NB4 (cell line): ENCODE measurements around the gene RC3H2.
"Not testable (repeated sequence)": the region's sequence is repeated elsewhere in the genome, so short reads cannot be mapped to it uniquely, and the experiment has no call there.

ENCODE experiments used
- DNase-seq: peaks from one replicate; pipeline ENCODE4 v3.0.0; 2010; ENCODE audit warnings: low read depth
- H3K4me3 ChIP-seq: one replicate; pipeline ENCODE4 v1.5.1; 2011; ENCODE audit warnings: mild to moderate bottlenecking, low read depth, low read length, moderate library complexity
- CTCF ChIP-seq: IDR thresholded peaks from one replicate; pipeline ENCODE4 v1.5.1; 2012; ENCODE audit warnings: low read depth, low read length
- MYC ChIP-seq: IDR thresholded peaks from 2 replicates; pipeline ENCODE4 v1.6.1; 2011; ENCODE audit warnings: low read depth, low read length
- POLR2A ChIP-seq: IDR thresholded peaks from 2 replicates; pipeline ENCODE4 v1.6.1; 2011; ENCODE audit warnings: mild to moderate bottlenecking; ENCODE audit not compliant: insufficient read length; ENCODE audit errors: extremely low read depth
- TF ChIP-seq, protein P1 (sequence below): IDR thresholded peaks from 2 replicates; pipeline ENCODE4 v1.6.1; 2011; ENCODE audit warnings: low read depth, low read length

Gene RC3H2

DNA sequence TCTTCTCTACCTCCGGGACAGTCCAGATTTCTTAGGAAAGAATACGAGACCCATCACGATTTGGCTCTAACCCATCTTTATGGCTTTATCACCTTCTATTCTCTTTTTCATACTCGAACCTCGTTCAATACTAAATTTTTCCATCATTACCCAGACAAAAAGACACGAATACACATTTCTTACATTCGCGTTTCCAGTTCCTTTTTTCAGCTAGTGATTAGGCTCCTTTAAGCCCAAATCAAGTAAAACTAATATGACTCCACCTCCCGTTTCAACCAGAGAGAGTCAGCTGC is 7.5 kb upstream of the RC3H2 start:
- no peak for DNase-seq
- peak overlapping the region; percentile 93 for H3K4me3 ChIP-seq
- TF ChIP-seq, protein P1, sequence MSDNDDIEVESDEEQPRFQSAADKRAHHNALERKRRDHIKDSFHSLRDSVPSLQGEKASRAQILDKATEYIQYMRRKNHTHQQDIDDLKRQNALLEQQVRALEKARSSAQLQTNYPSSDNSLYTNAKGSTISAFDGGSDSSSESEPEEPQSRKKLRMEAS: no peak
- TF ChIP-seq POLR2A: no peak
- no peak for TF ChIP-seq MYC
- no peak for TF ChIP-seq CTCF

GRCh38 chr9:122906122-122906521 is 963 bp upstream of the RC3H2 start:
- not testable (repeated sequence) for DNase-seq
- H3K4me3 ChIP-seq: peak overlapping the region; percentile 89

DNA sequence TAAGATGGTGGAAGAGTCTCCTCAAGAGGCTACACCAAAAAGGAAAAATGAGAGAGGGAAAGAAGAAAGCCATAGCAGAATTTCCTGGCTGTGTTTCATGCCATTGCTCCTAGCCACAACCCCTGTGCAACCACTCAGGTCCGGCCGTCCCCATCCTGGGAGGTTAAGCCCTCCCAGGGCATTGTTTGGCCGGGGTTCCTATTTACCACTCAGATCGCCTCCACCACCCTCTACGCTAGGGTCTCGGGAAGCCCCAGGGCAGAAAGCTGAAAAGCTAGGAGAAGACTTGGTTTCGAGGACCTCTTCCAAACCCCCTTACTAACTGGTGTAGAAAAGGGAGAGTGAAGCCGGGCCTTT is 715 bp downstream of the RC3H2 start:
- H3K4me3 ChIP-seq: peak overlapping the region; percentile 89
- peak; percentile 53 for DNase-seq
- TF ChIP-seq, protein P1: no peak
- TF ChIP-seq POLR2A (no peak), MYC (no peak), CTCF (no peak)

DNA sequence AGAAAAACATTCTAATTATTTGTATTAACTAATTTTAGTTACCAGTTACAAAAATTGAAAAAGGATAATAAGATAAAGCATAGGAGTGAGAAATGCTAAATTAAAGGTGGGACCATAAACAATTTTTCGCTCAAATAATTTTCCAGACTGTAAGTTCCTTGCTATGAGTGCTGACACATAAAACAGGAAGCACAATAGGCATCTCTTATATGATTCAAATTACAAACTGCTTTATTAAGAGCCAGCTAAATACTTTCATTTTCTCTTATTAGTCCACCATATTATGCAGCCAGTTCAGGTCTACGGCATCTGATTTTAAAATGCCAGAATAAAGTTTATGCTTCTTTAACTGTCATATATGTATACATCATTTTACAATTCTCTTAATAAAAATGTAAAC is 4.4 kb downstream of the RC3H2 start:
- H3K4me3 ChIP-seq: peak overlapping the region; percentile 8

GRCh38 chr9:122897969-122898368 is 7.2 kb downstream of the RC3H2 start:
- no peak for DNase-seq
- TF ChIP-seq POLR2A (no peak), CTCF (no peak), MYC (no peak)
- TF ChIP-seq, protein P1: no peak
- H3K4me3 ChIP-seq: no peak overlapping the region

More for the DNA sequence above, 4.4 kb downstream of the RC3H2 start:
- TF ChIP-seq MYC (no peak), POLR2A (no peak), CTCF (no peak)
- TF ChIP-seq, protein P1: no peak
- peak; percentile 15 for DNase-seq

DNA sequence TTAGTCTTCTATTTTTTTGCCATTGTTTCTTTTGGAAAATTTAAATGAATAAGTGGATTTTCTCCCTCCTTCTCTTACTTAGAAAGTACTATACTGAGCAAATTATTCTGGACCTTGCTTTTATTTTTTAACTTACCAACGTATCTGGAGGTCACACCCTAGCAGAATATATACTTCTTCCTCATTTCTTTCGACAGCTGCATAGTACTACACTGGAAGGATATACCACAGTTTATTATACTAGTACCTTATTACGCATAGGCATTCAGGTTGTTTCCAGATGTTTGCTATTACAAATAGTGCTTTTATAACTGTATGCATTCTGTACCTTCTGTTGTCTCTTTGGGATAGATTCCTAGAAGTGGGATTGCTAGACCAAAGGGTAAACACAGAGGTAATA is 16.7 kb downstream of the RC3H2 start:
- TF ChIP-seq POLR2A (no peak), MYC (no peak), CTCF (no peak)
- TF ChIP-seq, protein P1: no peak
- H3K4me3 ChIP-seq: no peak overlapping the region
- DNase-seq: no peak

- no peak for DNase-seq
- no peak for TF ChIP-seq MYC
- TF ChIP-seq POLR2A: no peak
- no peak for TF ChIP-seq CTCF
- TF ChIP-seq, protein P1: no peak
- no peak overlapping the region for H3K4me3 ChIP-seq
Observed at GRCh38 chr9:122883125-122883524, 22.0 kb downstream of the RC3H2 start.
